ENCODE results near the gene ACSS2.
"Not testable (repeated sequence)": the region's sequence is repeated elsewhere in the genome, so short reads cannot be mapped to it uniquely, and the experiment has no call there.

Gene ACSS2

DNA sequence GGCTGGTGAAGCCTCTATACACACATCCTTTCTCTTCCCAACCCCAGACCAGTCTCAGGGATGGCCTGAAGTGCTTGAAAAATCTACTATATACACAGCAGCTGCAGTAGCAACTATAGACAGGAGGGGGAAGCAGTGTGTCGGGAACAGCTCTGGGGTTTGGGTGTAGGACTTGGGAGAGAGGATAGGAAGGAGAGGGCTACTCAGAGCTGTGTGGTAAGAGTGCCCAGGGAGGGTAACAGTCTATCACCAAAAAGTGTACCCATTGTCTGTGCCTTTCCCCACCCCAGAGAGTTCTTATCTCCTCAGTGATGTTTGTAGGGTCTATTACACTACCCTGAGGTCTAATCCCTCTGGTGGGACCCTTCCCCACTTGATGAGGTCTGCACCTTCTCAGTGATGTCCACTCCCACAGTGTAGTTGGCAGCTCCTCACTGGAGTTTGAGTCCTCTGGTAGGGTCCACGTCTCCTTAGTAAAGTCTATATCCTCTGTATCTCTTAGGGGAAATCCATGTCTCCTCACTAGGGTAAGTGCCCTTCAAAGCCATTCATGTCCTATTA lies 2.2 kb upstream of the ACSS2 start:
- peak; percentile 56 for DNase-seq (ENCODE audit: low read depth)

DNA sequence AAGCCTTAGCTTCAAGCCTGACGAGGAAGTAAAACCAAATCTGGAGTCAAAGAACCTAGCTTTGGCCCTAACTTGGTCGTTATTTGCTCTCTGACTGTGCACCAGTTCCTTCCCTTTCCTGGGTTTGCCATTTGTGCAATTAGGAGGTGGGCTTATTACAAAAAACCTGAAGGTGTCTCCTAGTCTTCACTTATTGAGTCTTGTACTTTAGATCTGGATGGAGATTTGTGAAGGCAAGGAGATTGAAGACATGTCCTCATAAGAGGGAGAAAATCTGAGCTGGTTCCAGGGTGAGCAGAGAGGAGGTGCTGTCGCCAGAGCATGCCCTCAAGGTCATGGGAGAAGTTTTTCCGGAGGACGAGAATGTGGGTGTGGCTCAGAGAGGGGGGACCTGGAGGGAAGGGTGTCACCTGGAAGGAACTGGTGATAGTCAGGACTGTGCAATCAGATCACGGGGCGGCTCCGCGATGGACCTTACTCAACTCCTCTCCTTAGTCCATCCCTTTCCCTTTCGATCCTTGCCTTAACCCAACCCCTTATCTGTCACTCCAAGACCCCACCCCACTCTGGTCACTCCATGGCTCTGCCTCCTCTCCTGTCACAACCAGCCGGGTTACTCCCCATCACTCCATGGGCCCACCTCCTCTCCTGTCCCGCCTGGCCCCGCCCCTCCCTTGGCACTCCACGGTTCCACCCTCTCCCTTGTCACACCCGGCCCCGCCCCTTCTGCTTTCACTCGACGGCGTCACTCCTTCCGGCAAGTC lies 588 bp upstream of the ACSS2 start:
- DNase-seq (ENCODE audit: low read depth): no peak

GRCh38 chr20:34880215-34880850 lies 3.9 kb downstream of the ACSS2 start:
- no peak for DNase-seq (ENCODE audit: low read depth)

DNA sequence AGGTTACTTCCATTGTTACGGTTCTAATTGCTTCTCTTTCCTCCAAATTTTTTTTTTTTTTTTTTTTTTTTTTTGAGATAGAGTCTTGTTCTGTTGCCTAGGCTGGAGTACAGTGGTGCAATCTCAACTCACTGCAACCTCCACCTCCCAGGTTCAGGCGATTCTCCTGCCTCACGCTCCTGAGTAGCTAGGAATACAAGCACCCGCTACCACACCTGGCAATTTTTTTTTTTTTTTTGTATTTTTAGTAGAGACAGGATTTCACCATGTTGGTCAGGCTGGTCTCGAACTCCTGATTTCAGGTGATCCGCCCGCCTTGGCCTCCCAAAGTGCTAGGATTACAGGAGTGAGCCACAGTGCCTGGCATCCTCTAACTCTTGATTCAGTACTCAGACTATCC lies 4.6 kb downstream of the ACSS2 start:
- DNase-seq (ENCODE audit: low read depth): not testable (repeated sequence)

- no peak for DNase-seq (ENCODE audit: low read depth)
These were observed 5.3 kb downstream of the ACSS2 start for GRCh38 chr20:34881689-34882088.

- DNase-seq (ENCODE audit: low read depth): no peak
These were observed 6.8 kb downstream of the ACSS2 start for GRCh38 chr20:34883087-34883688.

DNA sequence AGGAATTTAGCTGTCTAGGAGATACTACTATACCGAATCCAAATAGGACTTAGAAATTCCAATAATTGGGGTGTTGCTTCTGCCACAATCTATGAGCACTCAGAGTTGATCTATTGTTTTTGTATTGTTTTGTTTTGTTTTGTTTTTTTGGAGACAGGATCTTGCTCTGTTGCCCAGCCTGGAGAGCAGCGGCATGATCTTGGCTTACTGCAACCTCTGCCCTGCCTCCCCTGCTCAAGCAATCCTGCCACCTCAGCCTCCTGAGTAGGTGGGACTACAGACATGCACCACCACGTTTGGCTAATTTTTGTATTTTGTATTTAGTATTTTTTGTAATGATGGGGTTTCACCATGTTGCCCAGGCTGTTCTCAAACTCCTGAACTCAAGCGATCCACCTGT lies 7.4 kb downstream of the ACSS2 start:
- DNase-seq (ENCODE audit: low read depth): no peak

DNA sequence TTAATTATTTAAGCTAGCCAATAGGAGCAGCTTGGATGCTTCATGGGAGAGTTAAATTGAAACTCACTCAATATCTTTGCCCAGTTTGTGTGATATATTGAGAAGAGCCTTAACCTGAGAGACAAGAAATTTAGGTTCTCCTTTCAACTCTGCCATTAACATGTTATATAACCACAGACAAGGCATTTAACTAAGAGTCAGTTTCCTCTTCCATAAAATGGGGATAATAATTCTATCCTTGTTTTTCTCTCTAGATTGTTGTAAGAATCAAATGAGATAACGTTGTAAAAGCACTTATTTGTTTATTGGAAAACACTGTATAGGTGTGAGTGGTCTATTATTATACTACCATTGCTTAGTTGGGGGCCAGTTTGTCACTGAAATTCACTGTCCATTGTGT lies 7.8 kb downstream of the ACSS2 start:
- no peak for DNase-seq (ENCODE audit: low read depth)

GRCh38 chr20:34886122-34886521 lies 9.7 kb downstream of the ACSS2 start:
- DNase-seq (ENCODE audit: low read depth): no peak

- no peak for DNase-seq (ENCODE audit: low read depth)
These were observed 10.6 kb downstream of the ACSS2 start for GRCh38 chr20:34887023-34887422.

GRCh38 chr20:34888468-34888867 lies 12.1 kb downstream of the ACSS2 start:
- no peak for DNase-seq (ENCODE audit: low read depth)

GRCh38 chr20:34891166-34892062 lies 15.0 kb downstream of the ACSS2 start:
- peak; percentile 7 for DNase-seq (ENCODE audit: low read depth)

GRCh38 chr20:34892671-34893070 lies 16.3 kb downstream of the ACSS2 start:
- no peak for DNase-seq (ENCODE audit: low read depth)

GRCh38 chr20:34894723-34895122 lies 18.3 kb downstream of the ACSS2 start:
- DNase-seq (ENCODE audit: low read depth): no peak

- no peak for DNase-seq (ENCODE audit: low read depth)
These were observed 19.1 kb downstream of the ACSS2 start for GRCh38 chr20:34895465-34895864.

DNA sequence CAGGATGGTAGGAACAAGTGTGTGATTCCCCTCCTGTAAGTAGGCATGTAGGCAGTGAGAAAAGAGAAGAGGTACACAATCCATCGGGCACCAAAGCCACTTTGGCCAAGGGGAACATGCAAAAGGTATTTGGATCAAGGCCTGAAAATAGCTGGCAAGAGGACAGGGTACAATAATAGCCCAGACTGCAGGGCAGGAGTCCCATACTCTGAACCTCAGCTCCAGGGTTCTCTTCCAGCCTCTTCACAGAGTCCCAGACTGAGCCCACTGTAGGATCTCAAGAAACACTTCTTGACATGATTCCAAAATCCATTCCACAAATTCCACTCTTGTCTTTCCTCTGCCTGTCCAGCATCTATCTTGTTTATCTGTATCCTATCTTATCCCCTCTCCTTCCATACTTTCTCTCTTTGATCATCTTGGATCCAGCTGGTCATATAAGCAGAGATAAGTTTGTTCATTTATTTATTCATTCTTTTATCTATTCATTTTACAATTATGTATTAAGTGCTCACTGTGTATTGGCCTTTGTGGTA lies 19.7 kb downstream of the ACSS2 start:
- no peak for DNase-seq (ENCODE audit: low read depth)

DNA sequence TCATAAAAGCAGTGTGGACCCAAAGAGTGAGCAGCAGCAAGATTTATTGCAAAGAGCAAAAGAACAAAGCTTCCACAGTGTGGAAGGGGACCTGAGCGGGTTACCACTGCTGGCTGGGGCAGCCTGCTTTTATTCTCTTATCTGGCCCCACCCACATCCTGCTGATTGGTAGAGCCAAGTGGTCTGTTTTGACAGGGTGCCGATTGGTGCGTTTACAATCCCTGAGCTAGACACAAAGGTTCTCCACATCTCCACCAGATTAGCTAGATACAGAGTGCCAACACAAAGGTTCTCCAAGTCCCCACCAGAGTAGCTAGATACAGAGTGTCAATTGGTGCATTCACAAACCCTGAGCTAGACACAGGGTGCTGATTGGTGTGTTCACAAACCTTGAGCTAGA lies 21.7 kb downstream of the ACSS2 start:
- not testable (repeated sequence) for DNase-seq (ENCODE audit: low read depth)

DNA sequence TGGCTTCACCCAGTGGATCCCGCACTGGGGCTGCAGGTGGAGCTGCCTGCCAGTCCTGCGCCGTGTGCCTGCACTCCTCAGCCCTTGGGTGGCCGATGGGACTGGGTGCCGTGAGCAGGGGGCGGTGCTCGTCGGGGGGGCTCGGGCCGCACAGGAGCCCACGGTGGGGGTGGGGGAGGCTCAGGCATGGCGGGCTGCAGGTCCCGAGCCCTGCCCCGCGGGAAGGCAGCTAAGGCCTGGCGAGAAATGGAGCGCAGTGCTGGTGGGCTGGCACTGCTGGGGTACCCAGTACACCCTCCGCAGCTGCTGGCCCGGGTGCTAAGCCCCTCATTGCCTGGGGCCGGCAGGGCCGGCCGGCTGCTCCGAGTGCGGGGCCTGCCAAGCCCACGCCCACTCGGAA lies 22.3 kb downstream of the ACSS2 start:
- DNase-seq (ENCODE audit: low read depth): not testable (repeated sequence)

DNA sequence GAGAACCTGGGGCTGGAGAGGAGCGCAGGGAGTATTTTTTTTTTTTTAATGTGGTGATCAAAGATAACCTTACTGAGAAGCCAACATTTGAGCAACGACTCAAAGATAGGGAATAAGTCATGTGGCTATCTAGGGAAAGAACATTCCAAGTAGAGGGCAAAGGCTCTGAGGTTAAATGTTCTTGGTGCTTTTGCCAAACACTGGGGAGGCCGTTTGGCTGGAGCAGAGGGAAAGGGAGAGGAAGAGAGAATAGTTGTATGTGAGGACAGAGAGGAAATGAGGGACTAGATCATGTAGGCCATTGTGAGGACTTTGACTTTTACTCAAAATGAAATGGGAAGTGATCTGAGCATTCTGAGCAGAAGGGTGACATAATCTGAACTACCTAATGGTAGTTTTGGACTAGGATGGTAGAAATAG lies 27.8 kb downstream of the ACSS2 start:
- DNase-seq (ENCODE audit: low read depth): no peak

GRCh38 chr20:34907616-34908469 lies 31.4 kb downstream of the ACSS2 start:
- DNase-seq (ENCODE audit: low read depth): no peak

DNA sequence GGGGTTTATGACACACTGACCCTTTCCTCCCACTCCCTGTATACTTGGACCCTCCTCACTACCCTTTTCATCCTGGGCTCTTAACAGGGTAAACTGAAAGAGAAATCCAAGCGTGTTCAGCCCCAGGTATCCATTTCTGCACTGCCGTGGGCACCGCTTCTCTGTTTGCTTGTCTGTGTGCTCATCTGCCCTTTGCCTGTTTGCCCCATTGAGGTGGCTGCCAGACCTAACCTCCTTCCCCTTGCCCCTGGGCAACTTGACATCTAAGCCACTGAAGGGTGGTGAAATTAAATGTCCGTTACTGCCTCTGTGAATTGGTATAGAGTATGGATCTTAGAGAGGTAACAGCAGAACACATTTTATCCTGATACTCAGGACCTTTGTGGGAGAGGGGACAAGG lies 38.7 kb downstream of the ACSS2 start:
- DNase-seq (ENCODE audit: low read depth): no peak
